ENCODE data around the gene RAB11FIP5.
"Not testable (repeated sequence)": the region's sequence is repeated elsewhere in the genome, so short reads cannot be mapped to it uniquely, and the experiment has no call there.

Gene RAB11FIP5

GRCh38 chr2:73068147-73068546 is 44.6 kb downstream of the RAB11FIP5 start:
- peak; percentile 92 for DNase-seq (ENCODE audit: low read depth)
- TF ChIP-seq, protein P1, sequence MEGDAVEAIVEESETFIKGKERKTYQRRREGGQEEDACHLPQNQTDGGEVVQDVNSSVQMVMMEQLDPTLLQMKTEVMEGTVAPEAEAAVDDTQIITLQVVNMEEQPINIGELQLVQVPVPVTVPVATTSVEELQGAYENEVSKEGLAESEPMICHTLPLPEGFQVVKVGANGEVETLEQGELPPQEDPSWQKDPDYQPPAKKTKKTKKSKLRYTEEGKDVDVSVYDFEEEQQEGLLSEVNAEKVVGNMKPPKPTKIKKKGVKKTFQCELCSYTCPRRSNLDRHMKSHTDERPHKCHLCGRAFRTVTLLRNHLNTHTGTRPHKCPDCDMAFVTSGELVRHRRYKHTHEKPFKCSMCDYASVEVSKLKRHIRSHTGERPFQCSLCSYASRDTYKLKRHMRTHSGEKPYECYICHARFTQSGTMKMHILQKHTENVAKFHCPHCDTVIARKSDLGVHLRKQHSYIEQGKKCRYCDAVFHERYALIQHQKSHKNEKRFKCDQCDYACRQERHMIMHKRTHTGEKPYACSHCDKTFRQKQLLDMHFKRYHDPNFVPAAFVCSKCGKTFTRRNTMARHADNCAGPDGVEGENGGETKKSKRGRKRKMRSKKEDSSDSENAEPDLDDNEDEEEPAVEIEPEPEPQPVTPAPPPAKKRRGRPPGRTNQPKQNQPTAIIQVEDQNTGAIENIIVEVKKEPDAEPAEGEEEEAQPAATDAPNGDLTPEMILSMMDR (IDR thresholded peaks at IDR 0.05; ENCODE audit: insufficient read depth, low read depth, low read length, missing control alignments) = no peak
- no peak overlapping the region for H3K4me3 ChIP-seq (ENCODE audit: low read length)

DNA sequence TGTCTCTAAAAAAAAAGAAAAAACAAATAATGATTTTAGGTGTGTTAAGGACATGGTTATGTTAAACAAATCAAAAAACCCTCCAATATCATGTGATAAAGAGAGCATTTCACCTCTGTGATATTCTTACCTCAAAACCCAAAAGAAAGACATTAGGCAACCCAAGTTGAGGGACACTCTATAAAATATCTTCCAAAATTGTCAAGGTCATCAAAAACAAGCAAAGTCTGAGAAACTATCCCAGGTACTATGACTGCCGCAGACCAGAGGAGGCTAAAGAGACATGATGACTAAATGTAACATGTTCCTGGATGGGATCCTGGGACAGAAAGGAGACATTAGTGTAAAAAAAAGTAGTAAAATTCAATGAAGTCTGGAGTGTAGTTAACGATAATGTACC is 45.7 kb downstream of the RAB11FIP5 start:
- TF ChIP-seq, protein P1 (IDR thresholded peaks at IDR 0.05; ENCODE audit: insufficient read depth, low read depth, low read length, missing control alignments) = no peak
- H3K4me3 ChIP-seq (ENCODE audit: low read length) = no peak overlapping the region
- DNase-seq (ENCODE audit: low read depth) = no peak

- DNase-seq (ENCODE audit: low read depth); H3K4me3 ChIP-seq (ENCODE audit: low read length): not testable (repeated sequence)
These were observed 47.7 kb downstream of the RAB11FIP5 start for GRCh38 chr2:73065070-73065469.

- no peak overlapping the region for H3K4me3 ChIP-seq (ENCODE audit: low read length)
- TF ChIP-seq, protein P1 (IDR thresholded peaks at IDR 0.05; ENCODE audit: insufficient read depth, low read depth, low read length, missing control alignments) = no peak
- DNase-seq (ENCODE audit: low read depth) = peak; percentile 80
These were observed 48.6 kb downstream of the RAB11FIP5 start for GRCh38 chr2:73063909-73064875.

GRCh38 chr2:73063472-73063871 is 49.3 kb downstream of the RAB11FIP5 start:
- no peak overlapping the region for H3K4me3 ChIP-seq (ENCODE audit: low read length)
- TF ChIP-seq, protein P1 (IDR thresholded peaks at IDR 0.05; ENCODE audit: insufficient read depth, low read depth, low read length, missing control alignments) = no peak
- DNase-seq (ENCODE audit: low read depth) = no peak

GRCh38 chr2:73059106-73059505 is 53.6 kb downstream of the RAB11FIP5 start:
- no peak overlapping the region for H3K4me3 ChIP-seq (ENCODE audit: low read length)
- TF ChIP-seq, protein P1 (IDR thresholded peaks at IDR 0.05; ENCODE audit: insufficient read depth, low read depth, low read length, missing control alignments) = no peak
- DNase-seq (ENCODE audit: low read depth) = no peak

DNA sequence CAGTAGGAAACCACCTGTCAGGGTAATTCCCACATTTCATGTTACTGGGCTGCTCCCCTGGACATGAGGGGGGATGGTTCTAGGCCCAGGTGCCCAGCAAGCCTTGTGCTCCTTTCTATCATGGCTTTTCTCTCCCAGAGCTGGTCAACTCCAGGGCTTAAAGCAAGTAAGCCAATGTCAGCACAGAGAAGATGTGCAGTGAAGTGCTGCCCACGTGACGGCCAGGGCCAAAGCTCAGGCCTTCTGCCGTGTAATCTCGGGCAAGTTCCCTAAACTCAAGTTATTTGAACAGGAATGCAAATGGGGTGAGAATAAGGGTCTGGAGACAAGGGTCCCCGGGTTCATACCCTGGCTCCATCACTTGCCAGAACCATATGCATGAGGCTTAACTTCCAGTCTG is 57.8 kb downstream of the RAB11FIP5 start:
- H3K4me3 ChIP-seq (ENCODE audit: low read length) = no peak overlapping the region
- DNase-seq (ENCODE audit: low read depth) = no peak
- TF ChIP-seq, protein P1 (IDR thresholded peaks at IDR 0.05; ENCODE audit: insufficient read depth, low read depth, low read length, missing control alignments) = no peak
